Measurements from ENCODE around the gene SLC39A12. TPM values are rescaled to one million over a fixed set of nuclear protein-coding genes. Genes with fewer than 3 reads are reported as not detected.

The SLC39A12 gene
- polyA plus RNA-seq, 1 donor (not counting 4 experiments of a cell fraction or from before 2014, with no cell fraction given), result 0.07 TPM

- FAIRE-seq, result no peak
- dilution Hi-C loops (cut with MboI; ENCODE audit: extremely low pct_ligation_motif_present, low sequenced_read_pairs), result no loop called here
- Histone ChIP-seq H3K4me3 (ENCODE audit: control insufficient read depth in 2 of 3, extremely low read depth in 1 of 3, insufficient read depth in 2 of 3, low read depth in 1 of 3, low read length in 3 of 3) (no peak overlapping the region), H3K27me3 (ENCODE audit: control insufficient read depth, extremely low read depth, insufficient read depth, low read length) (peaks cover 3% of the 10 kb centered on the region), H4K20me1 (ENCODE audit: control insufficient read depth, extremely low read depth, insufficient read depth, low read length) (no peaks in the 10 kb centered on the region), H3K9ac (ENCODE audit: control insufficient read depth, extremely low read depth, insufficient read depth, low read length) (no peak overlapping the region), H3K9me3 (ENCODE audit: control insufficient read depth, low read depth, low read length) (no peaks in the 10 kb centered on the region), H3K27ac (ENCODE audit: control insufficient read depth, insufficient read depth, low read length) (no peak overlapping the region), H3K9me1 (ENCODE audit: control insufficient read depth, extremely low read depth, insufficient read depth, low read length) (no peaks in the 10 kb centered on the region), H3K4me2 (ENCODE audit: control insufficient read depth, extremely low read depth, insufficient read depth, low read depth, low read length) (no peak overlapping the region), H3K79me2 (ENCODE audit: control insufficient read depth, insufficient read depth, low read length) (no peaks in the 10 kb centered on the region), H3K4me1 (ENCODE audit: control insufficient read depth, extremely low read depth, insufficient read depth, low read length) (no peaks in the 10 kb centered on the region), H3K36me3 (ENCODE audit: control insufficient read depth in 2 of 2, extremely low read depth in 1 of 2, insufficient read depth in 2 of 2, low read length in 2 of 2) (no peaks in the 10 kb centered on the region), H2AFZ (ENCODE audit: control insufficient read depth, low read length) (no peak overlapping the region)
- DNase-seq (ENCODE audit: low read depth, low spot score), result no peak
- TF ChIP-seq EZH2 (IDR thresholded peaks at IDR 0.05; ENCODE audit: low read length) (no peak), CTCF (optimal IDR thresholded peaks at IDR 0.05 in 1 of 3, IDR thresholded peaks at IDR 0.05 in 1 of 3, conservative IDR thresholded peaks at IDR 0.05 in 1 of 3; ENCODE audit: extremely low read depth in 1 of 3, insufficient read depth in 2 of 3, low read length in 3 of 3) (no peak)
Measured at GRCh38 chr10:18086746-18087145, 135.0 kb downstream of the SLC39A12 start.

GRCh38 chr10:18087355-18087754 lies 135.6 kb downstream of the SLC39A12 start:
- dilution Hi-C loops (cut with MboI; ENCODE audit: extremely low pct_ligation_motif_present, low sequenced_read_pairs), result no loop called here
- Histone ChIP-seq H3K9me3 (ENCODE audit: control insufficient read depth, low read depth, low read length) (no peaks in the 10 kb centered on the region), H3K27ac (ENCODE audit: control insufficient read depth, insufficient read depth, low read length) (no peak overlapping the region), H3K9ac (ENCODE audit: control insufficient read depth, extremely low read depth, insufficient read depth, low read length) (no peak overlapping the region), H3K4me2 (ENCODE audit: control insufficient read depth, extremely low read depth, insufficient read depth, low read depth, low read length) (no peak overlapping the region), H3K4me1 (ENCODE audit: control insufficient read depth, extremely low read depth, insufficient read depth, low read length) (no peaks in the 10 kb centered on the region), H3K27me3 (ENCODE audit: control insufficient read depth, extremely low read depth, insufficient read depth, low read length) (peaks cover 3% of the 10 kb centered on the region), H3K36me3 (ENCODE audit: control insufficient read depth in 2 of 2, extremely low read depth in 1 of 2, insufficient read depth in 2 of 2, low read length in 2 of 2) (no peaks in the 10 kb centered on the region), H3K79me2 (ENCODE audit: control insufficient read depth, insufficient read depth, low read length) (no peaks in the 10 kb centered on the region), H3K4me3 (ENCODE audit: control insufficient read depth in 2 of 3, extremely low read depth in 1 of 3, insufficient read depth in 2 of 3, low read depth in 1 of 3, low read length in 3 of 3) (no peak overlapping the region), H3K9me1 (ENCODE audit: control insufficient read depth, extremely low read depth, insufficient read depth, low read length) (no peaks in the 10 kb centered on the region), H2AFZ (ENCODE audit: control insufficient read depth, low read length) (no peak overlapping the region), H4K20me1 (ENCODE audit: control insufficient read depth, extremely low read depth, insufficient read depth, low read length) (no peaks in the 10 kb centered on the region)
- DNase-seq (ENCODE audit: low read depth, low spot score) (no peak), FAIRE-seq (no peak)
- TF ChIP-seq EZH2 (IDR thresholded peaks at IDR 0.05; ENCODE audit: low read length) (no peak), CTCF (optimal IDR thresholded peaks at IDR 0.05 in 1 of 3, IDR thresholded peaks at IDR 0.05 in 1 of 3, conservative IDR thresholded peaks at IDR 0.05 in 1 of 3; ENCODE audit: extremely low read depth in 1 of 3, insufficient read depth in 2 of 3, low read length in 3 of 3) (no peak)

Other genes with a start within 250 kb of the SLC39A12 start
- gene TMEM236, start 199.7 kb upstream of the SLC39A12 start, polyA plus RNA-seq, result 0.05 to 0.13 TPM (median 0.12 TPM) in 3 replicates
- gene MRC1, start 142.6 kb upstream of the SLC39A12 start, polyA plus RNA-seq, result 0.01 TPM in 3 replicates
- gene CACNB2, start 188.5 kb downstream of the SLC39A12 start, polyA plus RNA-seq, result 0.03 to 0.15 TPM in 2 of 3 replicates, not detected in the other

All from keratinocyte (primary cell).